SK-N-SH treated with all-trans-retinoic acid at 6 μM for 48 hours (cell line): ENCODE results near the gene HRH1.

ENCODE experiments used
- ATAC-seq: fragments of 200-7000 bp; cut with Tn5 transposase; 3 replicates; pipeline ENCODE4 v1.9.1; 2020; ENCODE audit warnings: mild to moderate bottlenecking, moderate library complexity
- ARNTL ChIP-seq: fragments of 450-650 bp; formaldehyde crosslinking; IDR thresholded peaks from 2 replicates; pipeline ENCODE4 v1.5.0; 2020; ENCODE audit warnings: low read depth, mild to moderate bottlenecking, moderate library complexity, borderline replicate concordance
- BACH2 ChIP-seq: fragments of 250-450 bp; sonication (Bioruptor Pico); IDR thresholded peaks from 2 replicates; pipeline ENCODE4 v1.9.0; 2021; ENCODE audit warnings: mild to moderate bottlenecking, borderline replicate concordance
- CSDC2 ChIP-seq: fragments of 250-450 bp; sonication (Bioruptor Pico); IDR thresholded peaks from 2 replicates; pipeline ENCODE4 v1.5.0; 2020; ENCODE audit warnings: mild to moderate bottlenecking, moderate library complexity
- ESRRG ChIP-seq: fragments of 250-450 bp; sonication (Bioruptor Pico); IDR thresholded peaks from 2 replicates; pipeline ENCODE4 v1.6.1; 2021; ENCODE audit warnings: mild to moderate bottlenecking
- GLIS3 ChIP-seq: fragments of 250-450 bp; sonication (Bioruptor Pico); IDR thresholded peaks from 2 replicates; pipeline ENCODE4 v1.5.0; 2020; ENCODE audit warnings: mild to moderate bottlenecking, moderate library complexity
- ISL1 ChIP-seq: fragments of 250-450 bp; sonication (Bioruptor Pico); IDR thresholded peaks from 2 replicates; pipeline ENCODE4 v2.1.2; 2022; ENCODE audit warnings: mild to moderate bottlenecking, moderate library complexity
- OSR1 ChIP-seq: fragments of 250-450 bp; sonication (Bioruptor Pico); IDR thresholded peaks from 2 replicates; pipeline ENCODE4 v1.8.0; 2022; ENCODE audit warnings: moderate library complexity, mild to moderate bottlenecking, inconsistent platforms
- PPARA ChIP-seq: fragments of 250-450 bp; sonication (Bioruptor Pico); IDR thresholded peaks from 2 replicates; pipeline ENCODE4 v1.5.0; 2020; ENCODE audit warnings: mild to moderate bottlenecking, borderline replicate concordance
- RARB ChIP-seq: fragments of 250-450 bp; sonication (Bioruptor Pico); IDR thresholded peaks from 2 replicates; pipeline ENCODE4 v1.8.0; 2021; ENCODE audit warnings: mild to moderate bottlenecking, moderate library complexity
- SNAI2 ChIP-seq: fragments of 250-450 bp; sonication (Bioruptor Pico); IDR thresholded peaks from 2 replicates; pipeline ENCODE4 v1.5.0; 2020; ENCODE audit warnings: mild to moderate bottlenecking, moderate library complexity
- TCF4 ChIP-seq: fragments of 250-450 bp; sonication (Bioruptor Pico); IDR thresholded peaks from 2 replicates; pipeline ENCODE4 v1.8.0; 2021; ENCODE audit warnings: mild to moderate bottlenecking, moderate library complexity, borderline replicate concordance
- ZC3H10 ChIP-seq: fragments of 250-450 bp; sonication (Bioruptor Pico); IDR thresholded peaks from 2 replicates; pipeline ENCODE4 v1.5.1; 2021; ENCODE audit warnings: mild to moderate bottlenecking, moderate library complexity
- ZFP3 ChIP-seq: fragments of 250-450 bp; sonication (Bioruptor Pico); IDR thresholded peaks from 2 replicates; pipeline ENCODE4 v1.5.0; 2020; ENCODE audit warnings: mild to moderate bottlenecking, moderate library complexity
- ZFP30 ChIP-seq: fragments of 450-650 bp; formaldehyde crosslinking; IDR thresholded peaks from 2 replicates; pipeline ENCODE4 v1.5.0; 2022; ENCODE audit warnings: mild to moderate bottlenecking, moderate library complexity
- ZNF70 ChIP-seq: fragments of 450-650 bp; formaldehyde crosslinking; IDR thresholded peaks from 2 replicates; pipeline ENCODE4 v1.5.0; 2020; ENCODE audit warnings: mild to moderate bottlenecking, moderate library complexity
- ZNF8 ChIP-seq: fragments of 450-650 bp; formaldehyde crosslinking; IDR thresholded peaks from 2 replicates; pipeline ENCODE4 v1.5.0; 2020; ENCODE audit warnings: mild to moderate bottlenecking, moderate library complexity
- TF ChIP-seq, protein P1 (sequence below): fragments of 250-450 bp; sonication (Bioruptor Pico); IDR thresholded peaks from 2 replicates; pipeline ENCODE4 v1.8.0; 2021; ENCODE audit warnings: low read depth, mild to moderate bottlenecking, moderate library complexity, borderline replicate concordance
- TF ChIP-seq, protein P2 (sequence below): fragments of 250-450 bp; sonication (Bioruptor Pico); IDR thresholded peaks from 2 replicates; pipeline ENCODE4 v1.5.0; 2020; ENCODE audit warnings: mild to moderate bottlenecking, moderate library complexity
- TF ChIP-seq, protein P3 (sequence below): fragments of 250-450 bp; sonication (Bioruptor Pico); IDR thresholded peaks from 2 replicates; pipeline ENCODE4 v1.8.0; 2020; ENCODE audit warnings: mild to moderate bottlenecking, moderate library complexity, borderline replicate concordance
- TF ChIP-seq, protein P4 (sequence below): fragments of 250-450 bp; sonication (Bioruptor Pico); IDR thresholded peaks from 2 replicates; pipeline ENCODE4 v1.5.1; 2021; ENCODE audit warnings: mild to moderate bottlenecking, moderate library complexity
- TF ChIP-seq, protein P5 (sequence below): fragments of 250-450 bp; sonication (Bioruptor Pico); IDR thresholded peaks from 2 replicates; pipeline ENCODE4 v1.5.1; 2020; ENCODE audit warnings: low read depth, mild to moderate bottlenecking, moderate library complexity

HRH1 gene

DNA sequence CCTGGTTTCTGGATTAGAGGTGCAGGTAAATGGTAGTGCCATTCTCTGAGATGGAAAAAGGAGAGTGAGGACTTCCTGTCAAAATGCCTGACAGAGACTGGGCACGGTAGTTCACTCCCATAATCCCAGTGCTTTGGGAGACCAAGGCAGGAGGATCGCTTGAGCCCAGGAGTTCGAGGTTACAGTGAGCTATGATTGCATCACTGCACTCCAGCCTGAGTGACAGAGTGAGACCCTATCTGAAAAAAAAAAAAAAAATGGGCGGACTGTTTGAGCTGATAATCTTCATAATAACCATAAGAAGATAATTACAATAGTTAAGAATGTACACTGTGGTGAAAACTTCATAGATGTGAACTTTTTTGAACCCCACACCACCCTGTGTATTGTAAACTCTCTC lies 44.2 kb downstream of the HRH1 start:
- ATAC-seq: no peak
- TF ChIP-seq OSR1 (CRISPR knock-in tag) (no peak), RARB (no peak), CSDC2 (CRISPR knock-in tag) (no peak), ARNTL (no peak), SNAI2 (CRISPR knock-in tag) (no peak), GLIS3 (no peak), ZFP3 (CRISPR knock-in tag) (no peak), ZC3H10 (CRISPR knock-in tag) (no peak), ISL1 (CRISPR knock-in tag) (no peak), BACH2 (CRISPR knock-in tag) (no peak), ZFP30 (no peak), ZNF8 (CRISPR knock-in tag) (no peak)
- TF ChIP-seq, protein P1, sequence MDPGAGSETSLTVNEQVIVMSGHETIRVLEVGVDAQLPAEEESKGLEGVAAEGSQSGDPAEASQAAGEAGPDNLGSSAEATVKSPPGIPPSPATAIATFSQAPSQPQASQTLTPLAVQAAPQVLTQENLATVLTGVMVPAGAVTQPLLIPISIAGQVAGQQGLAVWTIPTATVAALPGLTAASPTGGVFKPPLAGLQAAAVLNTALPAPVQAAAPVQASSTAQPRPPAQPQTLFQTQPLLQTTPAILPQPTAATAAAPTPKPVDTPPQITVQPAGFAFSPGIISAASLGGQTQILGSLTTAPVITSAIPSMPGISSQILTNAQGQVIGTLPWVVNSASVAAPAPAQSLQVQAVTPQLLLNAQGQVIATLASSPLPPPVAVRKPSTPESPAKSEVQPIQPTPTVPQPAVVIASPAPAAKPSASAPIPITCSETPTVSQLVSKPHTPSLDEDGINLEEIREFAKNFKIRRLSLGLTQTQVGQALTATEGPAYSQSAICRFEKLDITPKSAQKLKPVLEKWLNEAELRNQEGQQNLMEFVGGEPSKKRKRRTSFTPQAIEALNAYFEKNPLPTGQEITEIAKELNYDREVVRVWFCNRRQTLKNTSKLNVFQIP (CRISPR knock-in tag): no peak
- TF ChIP-seq, protein P2, sequence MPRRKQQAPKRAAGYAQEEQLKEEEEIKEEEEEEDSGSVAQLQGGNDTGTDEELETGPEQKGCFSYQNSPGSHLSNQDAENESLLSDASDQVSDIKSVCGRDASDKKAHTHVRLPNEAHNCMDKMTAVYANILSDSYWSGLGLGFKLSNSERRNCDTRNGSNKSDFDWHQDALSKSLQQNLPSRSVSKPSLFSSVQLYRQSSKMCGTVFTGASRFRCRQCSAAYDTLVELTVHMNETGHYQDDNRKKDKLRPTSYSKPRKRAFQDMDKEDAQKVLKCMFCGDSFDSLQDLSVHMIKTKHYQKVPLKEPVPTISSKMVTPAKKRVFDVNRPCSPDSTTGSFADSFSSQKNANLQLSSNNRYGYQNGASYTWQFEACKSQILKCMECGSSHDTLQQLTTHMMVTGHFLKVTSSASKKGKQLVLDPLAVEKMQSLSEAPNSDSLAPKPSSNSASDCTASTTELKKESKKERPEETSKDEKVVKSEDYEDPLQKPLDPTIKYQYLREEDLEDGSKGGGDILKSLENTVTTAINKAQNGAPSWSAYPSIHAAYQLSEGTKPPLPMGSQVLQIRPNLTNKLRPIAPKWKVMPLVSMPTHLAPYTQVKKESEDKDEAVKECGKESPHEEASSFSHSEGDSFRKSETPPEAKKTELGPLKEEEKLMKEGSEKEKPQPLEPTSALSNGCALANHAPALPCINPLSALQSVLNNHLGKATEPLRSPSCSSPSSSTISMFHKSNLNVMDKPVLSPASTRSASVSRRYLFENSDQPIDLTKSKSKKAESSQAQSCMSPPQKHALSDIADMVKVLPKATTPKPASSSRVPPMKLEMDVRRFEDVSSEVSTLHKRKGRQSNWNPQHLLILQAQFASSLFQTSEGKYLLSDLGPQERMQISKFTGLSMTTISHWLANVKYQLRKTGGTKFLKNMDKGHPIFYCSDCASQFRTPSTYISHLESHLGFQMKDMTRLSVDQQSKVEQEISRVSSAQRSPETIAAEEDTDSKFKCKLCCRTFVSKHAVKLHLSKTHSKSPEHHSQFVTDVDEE (CRISPR knock-in tag): no peak
- TF ChIP-seq, protein P3, sequence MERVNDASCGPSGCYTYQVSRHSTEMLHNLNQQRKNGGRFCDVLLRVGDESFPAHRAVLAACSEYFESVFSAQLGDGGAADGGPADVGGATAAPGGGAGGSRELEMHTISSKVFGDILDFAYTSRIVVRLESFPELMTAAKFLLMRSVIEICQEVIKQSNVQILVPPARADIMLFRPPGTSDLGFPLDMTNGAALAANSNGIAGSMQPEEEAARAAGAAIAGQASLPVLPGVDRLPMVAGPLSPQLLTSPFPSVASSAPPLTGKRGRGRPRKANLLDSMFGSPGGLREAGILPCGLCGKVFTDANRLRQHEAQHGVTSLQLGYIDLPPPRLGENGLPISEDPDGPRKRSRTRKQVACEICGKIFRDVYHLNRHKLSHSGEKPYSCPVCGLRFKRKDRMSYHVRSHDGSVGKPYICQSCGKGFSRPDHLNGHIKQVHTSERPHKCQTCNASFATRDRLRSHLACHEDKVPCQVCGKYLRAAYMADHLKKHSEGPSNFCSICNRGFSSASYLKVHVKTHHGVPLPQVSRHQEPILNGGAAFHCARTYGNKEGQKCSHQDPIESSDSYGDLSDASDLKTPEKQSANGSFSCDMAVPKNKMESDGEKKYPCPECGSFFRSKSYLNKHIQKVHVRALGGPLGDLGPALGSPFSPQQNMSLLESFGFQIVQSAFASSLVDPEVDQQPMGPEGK: no peak
- TF ChIP-seq, protein P4, sequence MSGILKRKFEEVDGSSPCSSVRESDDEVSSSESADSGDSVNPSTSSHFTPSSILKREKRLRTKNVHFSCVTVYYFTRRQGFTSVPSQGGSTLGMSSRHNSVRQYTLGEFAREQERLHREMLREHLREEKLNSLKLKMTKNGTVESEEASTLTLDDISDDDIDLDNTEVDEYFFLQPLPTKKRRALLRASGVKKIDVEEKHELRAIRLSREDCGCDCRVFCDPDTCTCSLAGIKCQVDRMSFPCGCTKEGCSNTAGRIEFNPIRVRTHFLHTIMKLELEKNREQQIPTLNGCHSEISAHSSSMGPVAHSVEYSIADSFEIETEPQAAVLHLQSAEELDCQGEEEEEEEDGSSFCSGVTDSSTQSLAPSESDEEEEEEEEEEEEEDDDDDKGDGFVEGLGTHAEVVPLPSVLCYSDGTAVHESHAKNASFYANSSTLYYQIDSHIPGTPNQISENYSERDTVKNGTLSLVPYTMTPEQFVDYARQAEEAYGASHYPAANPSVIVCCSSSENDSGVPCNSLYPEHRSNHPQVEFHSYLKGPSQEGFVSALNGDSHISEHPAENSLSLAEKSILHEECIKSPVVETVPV: no peak
- TF ChIP-seq, protein P5, sequence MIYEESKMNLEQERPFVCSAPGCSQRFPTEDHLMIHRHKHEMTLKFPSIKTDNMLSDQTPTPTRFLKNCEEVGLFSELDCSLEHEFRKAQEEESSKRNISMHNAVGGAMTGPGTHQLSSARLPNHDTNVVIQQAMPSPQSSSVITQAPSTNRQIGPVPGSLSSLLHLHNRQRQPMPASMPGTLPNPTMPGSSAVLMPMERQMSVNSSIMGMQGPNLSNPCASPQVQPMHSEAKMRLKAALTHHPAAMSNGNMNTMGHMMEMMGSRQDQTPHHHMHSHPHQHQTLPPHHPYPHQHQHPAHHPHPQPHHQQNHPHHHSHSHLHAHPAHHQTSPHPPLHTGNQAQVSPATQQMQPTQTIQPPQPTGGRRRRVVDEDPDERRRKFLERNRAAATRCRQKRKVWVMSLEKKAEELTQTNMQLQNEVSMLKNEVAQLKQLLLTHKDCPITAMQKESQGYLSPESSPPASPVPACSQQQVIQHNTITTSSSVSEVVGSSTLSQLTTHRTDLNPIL (CRISPR knock-in tag): no peak

DNA sequence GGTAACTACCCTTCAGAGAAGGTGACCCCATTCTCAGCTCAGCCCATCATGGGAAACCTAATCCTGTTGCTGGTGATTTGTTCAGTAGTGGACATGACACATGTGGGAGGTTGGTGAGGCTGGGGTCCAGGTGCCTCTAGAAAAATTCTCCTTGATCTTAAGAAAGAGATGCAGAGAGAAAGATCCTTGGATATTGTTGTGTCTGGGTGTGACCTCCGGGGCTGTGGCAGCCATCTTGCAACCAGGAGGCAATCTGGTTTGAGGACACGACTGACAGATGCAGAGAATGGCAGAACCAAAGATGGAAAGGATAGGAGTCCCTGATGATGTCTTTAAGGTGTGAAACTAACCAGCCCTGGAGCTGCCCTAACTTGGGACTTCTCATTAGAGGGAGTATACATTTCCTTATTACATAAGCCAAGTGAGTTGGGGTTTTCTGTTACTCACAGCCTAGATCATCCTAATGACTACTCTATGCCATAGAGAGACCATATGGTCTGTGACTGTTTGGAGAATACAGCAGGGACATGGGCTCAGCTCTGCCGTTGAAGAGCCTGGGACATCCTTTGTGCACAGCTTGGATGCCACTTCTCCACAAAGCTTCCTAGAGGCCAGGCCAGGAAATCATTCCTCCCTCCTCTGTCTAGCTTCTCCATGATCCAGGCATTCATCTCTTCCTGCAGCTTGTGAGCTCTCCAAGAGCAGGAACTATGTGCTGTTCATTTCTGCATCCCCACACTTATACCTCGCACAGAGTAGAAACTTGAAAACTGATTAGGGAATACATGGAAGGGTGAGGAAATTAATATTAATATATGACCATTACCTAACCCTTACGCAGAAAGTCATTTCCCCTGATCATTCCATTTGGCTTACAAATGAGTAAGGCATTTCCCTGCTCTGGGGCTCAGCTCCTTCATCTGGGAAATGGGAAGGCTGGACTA lies 45.9 kb downstream of the HRH1 start:
- TF ChIP-seq ZFP30 (no peak), OSR1 (CRISPR knock-in tag) (no peak), ZNF70 (CRISPR knock-in tag) (no peak), SNAI2 (CRISPR knock-in tag) (no peak), ISL1 (CRISPR knock-in tag) (no peak), TCF4 (CRISPR knock-in tag) (no peak), PPARA (CRISPR knock-in tag) (no peak), ESRRG (CRISPR knock-in tag) (no peak)
- TF ChIP-seq, protein P1 (CRISPR knock-in tag): no peak
- peak; percentile 4; the same call in 2 of the 3 replicates for ATAC-seq
